IPS-18c (cell line): ENCODE data around the gene TMEFF1.
A peak's percentile ranks its signal among the peaks of the same experiment; 100 is the strongest.

ENCODE experiments used
- H3K4me3 ChIP-seq: 2 replicates; pipeline ENCODE4 v1.7.0; 2013; ENCODE audit warnings: low read depth, mild to moderate bottlenecking, low read length, moderate library complexity; ENCODE audit not compliant: insufficient read depth
- H3K9me3 ChIP-seq: one replicate; pipeline ENCODE4 v1.6.1; 2013; ENCODE audit warnings: mild to moderate bottlenecking, low read length, moderate library complexity; ENCODE audit not compliant: control insufficient read depth, insufficient read depth

Gene TMEFF1

GRCh38 chr9:100443781-100444768, 28.9 kb upstream of the TMEFF1 start:
- H3K4me3 ChIP-seq = no peak overlapping the region
- peaks cover 3% of the 10 kb centered on the region for H3K9me3 ChIP-seq

- Histone ChIP-seq H3K4me3 (no peak overlapping the region), H3K9me3 (peaks cover 3% of the 10 kb centered on the region)
These were observed 27.6 kb upstream of the TMEFF1 start for GRCh38 chr9:100445161-100445902.

- H3K4me3 ChIP-seq = no peak overlapping the region
- H3K9me3 ChIP-seq = peaks cover 3% of the 10 kb centered on the region
These were observed 26.9 kb upstream of the TMEFF1 start for GRCh38 chr9:100445903-100446549.

- Histone ChIP-seq H3K4me3 (no peak overlapping the region), H3K9me3 (peaks cover 3% of the 10 kb centered on the region)
These were observed 25.9 kb upstream of the TMEFF1 start for GRCh38 chr9:100447041-100447440.

- no peak overlapping the region for H3K4me3 ChIP-seq
- peaks cover 3% of the 10 kb centered on the region for H3K9me3 ChIP-seq
These were observed 24.7 kb upstream of the TMEFF1 start for GRCh38 chr9:100448266-100448665.

- Histone ChIP-seq H3K4me3 (no peak overlapping the region), H3K9me3 (no peaks in the 10 kb centered on the region)
These were observed 23.5 kb upstream of the TMEFF1 start for GRCh38 chr9:100449420-100449819.

GRCh38 chr9:100452894-100453293, 20.1 kb upstream of the TMEFF1 start:
- Histone ChIP-seq H3K9me3 (no peaks in the 10 kb centered on the region), H3K4me3 (no peak overlapping the region)

GRCh38 chr9:100455470-100455869, 17.5 kb upstream of the TMEFF1 start:
- Histone ChIP-seq H3K9me3 (no peaks in the 10 kb centered on the region), H3K4me3 (no peak overlapping the region)

GRCh38 chr9:100457517-100457916, 15.4 kb upstream of the TMEFF1 start:
- Histone ChIP-seq H3K9me3 (no peaks in the 10 kb centered on the region), H3K4me3 (no peak overlapping the region)

- no peaks in the 10 kb centered on the region for H3K9me3 ChIP-seq
- no peak overlapping the region for H3K4me3 ChIP-seq
These were observed 13.0 kb upstream of the TMEFF1 start for GRCh38 chr9:100459963-100460362.

GRCh38 chr9:100465274-100465673, 7.7 kb upstream of the TMEFF1 start:
- Histone ChIP-seq H3K9me3 (peaks cover 2% of the 10 kb centered on the region), H3K4me3 (no peak overlapping the region)

- no peak overlapping the region for H3K4me3 ChIP-seq
- H3K9me3 ChIP-seq = peaks cover 2% of the 10 kb centered on the region
These were observed 7.2 kb upstream of the TMEFF1 start for GRCh38 chr9:100465761-100466160.

- Histone ChIP-seq H3K9me3 (peaks cover 2% of the 10 kb centered on the region), H3K4me3 (no peak overlapping the region)
These were observed 6.6 kb upstream of the TMEFF1 start for GRCh38 chr9:100466171-100466828.

GRCh38 chr9:100466829-100467221, 6.1 kb upstream of the TMEFF1 start:
- H3K9me3 ChIP-seq = peaks cover 2% of the 10 kb centered on the region
- no peak overlapping the region for H3K4me3 ChIP-seq

- peaks cover 2% of the 10 kb centered on the region for H3K9me3 ChIP-seq
- H3K4me3 ChIP-seq = no peak overlapping the region
These were observed 4.9 kb upstream of the TMEFF1 start for GRCh38 chr9:100468041-100468440.

- Histone ChIP-seq H3K9me3 (peaks cover 2% of the 10 kb centered on the region), H3K4me3 (peak overlapping the region; percentile 87)
These were observed 681 bp upstream of the TMEFF1 start for GRCh38 chr9:100472268-100472667.
